Fibroblast of peridontal ligament (primary cell): ENCODE results near the gene NSDHL.
"Not testable (repeated sequence)": the region's sequence is repeated elsewhere in the genome, so short reads cannot be mapped to it uniquely, and the experiment has no call there.

Experiments used
- DNase-seq: peaks from one replicate; pipeline ENCODE4 v3.0.0-alpha.2; 2010; ENCODE audit errors: extremely low read depth

Gene NSDHL

GRCh38 chrX:152830312-152831305 is at the start of gene NSDHL, which contains the start of gene CETN2:
Gene NSDHL, plus strand, starts transcription at chrX:152831063. Its CDS starts 15,262 bp downstream, at chrX:152846325.
Gene CETN2, minus strand, starts transcription at chrX:152830757. Its CDS starts 47 bp downstream, at chrX:152830710.
- DNase-seq = peak; percentile 92

- not testable (repeated sequence) for DNase-seq
These were observed 43.8 kb upstream of the NSDHL start for GRCh38 chrX:152787062-152787461.

GRCh38 chrX:152798945-152799344 is 31.9 kb upstream of the NSDHL start:
- no peak for DNase-seq

GRCh38 chrX:152806035-152806434 is 24.8 kb upstream of the NSDHL start:
- DNase-seq = no peak

- no peak for DNase-seq
These were observed 20.5 kb upstream of the NSDHL start for GRCh38 chrX:152810403-152810802.

- DNase-seq = no peak
These were observed 17.7 kb upstream of the NSDHL start for GRCh38 chrX:152813206-152813605.

- no peak for DNase-seq
These were observed 16.8 kb upstream of the NSDHL start for GRCh38 chrX:152814048-152814447.

- peak; percentile 55 for DNase-seq
These were observed 13.6 kb upstream of the NSDHL start for GRCh38 chrX:152817078-152817764.

GRCh38 chrX:152818356-152818755 is 12.5 kb upstream of the NSDHL start:
- DNase-seq = no peak

- DNase-seq = peak; percentile 2
These were observed 11.6 kb upstream of the NSDHL start for GRCh38 chrX:152819266-152819665.

- DNase-seq = peak; percentile 39
These were observed 11.1 kb upstream of the NSDHL start for GRCh38 chrX:152819732-152820131.

GRCh38 chrX:152821145-152821765 is 9.6 kb upstream of the NSDHL start:
- DNase-seq = peak; percentile 11

- DNase-seq = peak; percentile 11
These were observed 8.3 kb upstream of the NSDHL start for GRCh38 chrX:152822383-152823086.

- DNase-seq = no peak
These were observed 7.2 kb upstream of the NSDHL start for GRCh38 chrX:152823657-152824056.

- no peak for DNase-seq
These were observed 6.0 kb upstream of the NSDHL start for GRCh38 chrX:152824841-152825374.

- no peak for DNase-seq
These were observed 528 bp downstream of the NSDHL start for GRCh38 chrX:152831391-152831790.

- DNase-seq = no peak
These were observed 1.7 kb downstream of the NSDHL start for GRCh38 chrX:152832520-152832919.

- no peak for DNase-seq
These were observed 2.5 kb downstream of the NSDHL start for GRCh38 chrX:152833378-152833777.

GRCh38 chrX:152835470-152835869 is 4.6 kb downstream of the NSDHL start:
- DNase-seq = not testable (repeated sequence)

GRCh38 chrX:152842772-152843338 is 12.0 kb downstream of the NSDHL start:
- DNase-seq = no peak

- no peak for DNase-seq
These were observed 13.0 kb downstream of the NSDHL start for GRCh38 chrX:152843852-152844251.
